SH-SY5Y (cell line): ENCODE results near the gene PLOD1.

Experiments
- GATA2 ChIP-seq: IDR thresholded peaks from 2 replicates; pipeline ENCODE4 v1.6.1; 2011; ENCODE audit warnings: mild to moderate bottlenecking, low read depth, low read length
- GATA3 ChIP-seq: IDR thresholded peaks from 2 replicates; pipeline ENCODE4 v1.6.1; 2011; ENCODE audit warnings: low read depth, mild to moderate bottlenecking, low read length, moderate library complexity

DNA sequence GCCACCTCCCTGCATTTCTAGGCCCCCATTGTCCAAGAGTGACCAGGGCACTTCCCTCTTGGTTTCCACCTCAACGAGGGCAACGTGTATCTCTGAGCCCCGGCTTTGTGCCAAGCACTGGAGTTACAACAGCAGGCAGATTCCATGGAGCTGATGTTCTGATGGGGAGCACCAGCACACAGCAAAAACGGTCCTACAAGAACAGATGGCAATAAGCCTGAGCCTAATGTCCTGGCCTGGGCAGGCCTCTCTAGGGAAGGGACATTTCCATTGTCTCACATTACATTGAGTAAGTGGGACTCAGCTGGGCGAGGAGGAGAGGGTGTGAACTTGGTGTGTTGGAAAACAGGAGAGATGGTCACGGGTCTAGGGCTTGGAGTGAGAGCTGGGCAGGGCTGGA lies 48.6 kb upstream of the PLOD1 start:
- TF ChIP-seq GATA3 (no peak), GATA2 (no peak)
